ENCODE data around the gene ARF6.

The ARF6 gene

GRCh38 chr14:49940808-49941421 is 48.0 kb downstream of the ARF6 start:
- DNase-seq (ENCODE audit: low read depth), result peak; percentile 85

GRCh38 chr14:49942090-49942489 is 49.2 kb downstream of the ARF6 start:
- no peak for DNase-seq (ENCODE audit: low read depth)

GRCh38 chr14:49944501-49944900 is 51.6 kb downstream of the ARF6 start:
- DNase-seq (ENCODE audit: low read depth), result no peak

- DNase-seq (ENCODE audit: low read depth), result peak; percentile 23
Observed at GRCh38 chr14:49945448-49946319, 52.8 kb downstream of the ARF6 start.

All from amniotic epithelial cell (primary cell).